NB4 (cell line): Measurements from ENCODE around the gene MGAT3.

ENCODE experiments used
- DNase-seq: peaks from one replicate; pipeline ENCODE4 v3.0.0; 2010; ENCODE audit warnings: low read depth
- H3K4me3 ChIP-seq: one replicate; pipeline ENCODE4 v1.5.1; 2011; ENCODE audit warnings: mild to moderate bottlenecking, low read depth, low read length, moderate library complexity
- MYC ChIP-seq: IDR thresholded peaks from 2 replicates; pipeline ENCODE4 v1.6.1; 2011; ENCODE audit warnings: low read depth, low read length
- POLR2A ChIP-seq: IDR thresholded peaks from 2 replicates; pipeline ENCODE4 v1.6.1; 2011; ENCODE audit warnings: mild to moderate bottlenecking; ENCODE audit not compliant: insufficient read length; ENCODE audit errors: extremely low read depth
- TF ChIP-seq, protein P1 (sequence below): IDR thresholded peaks from one replicate; pipeline ENCODE4 v1.5.1; 2012; ENCODE audit warnings: low read depth, low read length
- TF ChIP-seq, protein P2 (sequence below): IDR thresholded peaks from 2 replicates; pipeline ENCODE4 v1.6.1; 2011; ENCODE audit warnings: low read depth, low read length

MGAT3 gene

DNA sequence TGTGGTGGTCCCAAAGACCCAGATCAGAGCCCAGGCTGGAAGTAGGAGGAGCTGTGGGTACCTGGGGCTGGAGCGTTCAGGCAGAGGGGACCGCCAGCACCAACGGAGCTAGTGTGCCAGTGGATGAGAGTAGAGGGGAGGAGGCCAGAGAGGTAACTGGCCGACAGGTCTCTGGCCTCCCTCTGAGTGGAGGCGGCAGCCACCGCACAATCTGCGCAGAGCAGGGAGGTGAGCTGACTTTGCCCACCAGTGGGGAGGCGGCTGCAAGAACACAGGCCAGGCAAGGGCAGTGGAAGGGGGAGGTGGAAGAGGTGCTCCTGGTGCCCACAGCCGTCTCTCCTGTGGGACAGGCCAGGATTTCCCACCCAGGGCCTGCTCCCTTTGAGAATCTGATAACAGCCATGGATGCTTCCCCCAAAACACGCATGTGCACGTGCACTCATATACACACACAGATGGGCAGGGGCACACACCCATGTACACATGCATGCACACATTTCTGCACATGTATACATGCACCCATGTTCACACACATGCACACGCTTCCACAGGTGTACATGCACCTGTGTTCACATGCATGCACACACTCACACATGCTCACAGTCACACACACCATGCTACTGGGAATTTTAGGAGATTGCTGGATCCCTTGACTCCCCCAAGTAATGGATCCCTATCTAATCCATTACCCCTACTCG lies 6.4 kb upstream of the MGAT3 start:
- no peak overlapping the region for H3K4me3 ChIP-seq
- DNase-seq: no peak
- TF ChIP-seq, protein P1, sequence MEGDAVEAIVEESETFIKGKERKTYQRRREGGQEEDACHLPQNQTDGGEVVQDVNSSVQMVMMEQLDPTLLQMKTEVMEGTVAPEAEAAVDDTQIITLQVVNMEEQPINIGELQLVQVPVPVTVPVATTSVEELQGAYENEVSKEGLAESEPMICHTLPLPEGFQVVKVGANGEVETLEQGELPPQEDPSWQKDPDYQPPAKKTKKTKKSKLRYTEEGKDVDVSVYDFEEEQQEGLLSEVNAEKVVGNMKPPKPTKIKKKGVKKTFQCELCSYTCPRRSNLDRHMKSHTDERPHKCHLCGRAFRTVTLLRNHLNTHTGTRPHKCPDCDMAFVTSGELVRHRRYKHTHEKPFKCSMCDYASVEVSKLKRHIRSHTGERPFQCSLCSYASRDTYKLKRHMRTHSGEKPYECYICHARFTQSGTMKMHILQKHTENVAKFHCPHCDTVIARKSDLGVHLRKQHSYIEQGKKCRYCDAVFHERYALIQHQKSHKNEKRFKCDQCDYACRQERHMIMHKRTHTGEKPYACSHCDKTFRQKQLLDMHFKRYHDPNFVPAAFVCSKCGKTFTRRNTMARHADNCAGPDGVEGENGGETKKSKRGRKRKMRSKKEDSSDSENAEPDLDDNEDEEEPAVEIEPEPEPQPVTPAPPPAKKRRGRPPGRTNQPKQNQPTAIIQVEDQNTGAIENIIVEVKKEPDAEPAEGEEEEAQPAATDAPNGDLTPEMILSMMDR: no peak

DNA sequence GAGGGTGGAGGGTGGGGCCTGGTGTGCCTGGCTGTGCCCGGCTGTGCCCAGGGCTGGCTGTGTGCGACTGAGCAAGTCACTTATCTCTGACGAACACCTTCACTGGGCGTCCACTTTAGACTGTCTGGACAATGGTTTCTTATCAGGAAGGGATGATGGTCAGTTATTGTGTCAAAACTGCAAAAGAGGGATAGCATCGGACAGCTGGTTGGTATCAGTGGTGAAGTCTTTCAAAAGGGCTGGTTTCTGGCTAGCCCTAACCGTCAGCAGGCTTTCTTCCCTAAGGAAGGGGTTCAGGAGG lies 4.1 kb upstream of the MGAT3 start:
- TF ChIP-seq, protein P1: no peak
- no peak for TF ChIP-seq POLR2A
- DNase-seq: no peak
- H3K4me3 ChIP-seq: no peak overlapping the region

DNA sequence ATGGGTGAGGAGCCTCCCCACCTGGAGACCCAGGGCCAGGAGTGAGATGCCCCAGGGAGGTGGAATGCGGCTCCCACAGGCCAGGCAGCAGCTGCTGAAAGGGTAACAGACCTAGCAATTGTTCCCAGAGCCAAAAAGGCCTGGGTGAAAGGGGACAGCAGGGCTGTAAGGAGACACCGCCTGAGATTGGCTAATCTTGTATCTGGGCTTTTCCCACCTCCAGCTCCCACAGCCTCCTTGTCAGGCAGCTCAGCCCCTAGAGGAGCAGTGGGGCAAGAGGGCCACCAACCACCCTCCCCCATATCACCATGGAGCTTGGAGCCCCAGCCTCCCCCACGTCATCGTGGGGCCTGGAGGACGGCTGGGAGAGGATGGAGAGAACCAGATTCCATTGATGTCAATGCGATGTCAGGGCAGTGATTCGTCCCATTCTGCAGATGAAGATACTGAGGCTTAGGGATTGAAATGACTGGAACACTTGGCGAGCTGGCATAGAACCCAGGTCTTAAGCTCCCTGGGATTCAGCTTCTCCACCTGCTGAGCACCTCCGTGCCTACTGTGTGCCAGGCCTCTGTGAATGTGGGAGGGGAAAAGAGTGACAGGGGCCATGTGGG lies 2.9 kb upstream of the MGAT3 start:
- TF ChIP-seq, protein P1: no peak
- TF ChIP-seq MYC: no peak
- TF ChIP-seq, protein P2, sequence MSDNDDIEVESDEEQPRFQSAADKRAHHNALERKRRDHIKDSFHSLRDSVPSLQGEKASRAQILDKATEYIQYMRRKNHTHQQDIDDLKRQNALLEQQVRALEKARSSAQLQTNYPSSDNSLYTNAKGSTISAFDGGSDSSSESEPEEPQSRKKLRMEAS: no peak
- no peak overlapping the region for H3K4me3 ChIP-seq

DNA sequence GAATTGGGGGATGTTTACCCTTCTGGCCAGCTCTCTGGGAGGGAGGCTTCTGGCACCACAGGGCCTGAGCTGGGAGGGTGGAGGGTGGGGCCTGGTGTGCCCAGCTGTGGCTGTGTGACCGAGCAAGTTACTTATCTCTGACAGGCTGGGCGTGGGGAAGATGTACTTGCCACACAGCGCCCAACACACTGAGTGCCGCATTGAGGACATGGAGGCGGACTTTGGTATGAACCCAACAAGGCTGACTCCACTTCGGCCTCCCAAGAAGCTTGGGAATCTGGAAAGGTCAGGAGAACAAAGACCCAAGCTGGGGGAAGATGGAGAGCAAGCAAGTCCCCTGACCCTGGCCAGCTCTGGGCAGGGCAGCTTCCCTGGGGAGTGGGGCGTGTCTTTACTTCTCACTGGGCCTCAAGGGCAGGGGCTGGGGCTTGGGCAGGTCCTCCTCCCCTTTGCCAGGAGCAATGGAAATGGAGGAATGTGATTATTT lies 2.4 kb upstream of the MGAT3 start:
- TF ChIP-seq, protein P1: no peak
- TF ChIP-seq, protein P2: no peak
- TF ChIP-seq POLR2A (no peak), MYC (no peak)
- no peak for DNase-seq
- H3K4me3 ChIP-seq: no peak overlapping the region

More for the DNA sequence above, 2.9 kb upstream of the MGAT3 start:
- DNase-seq: peak; percentile 43

DNA sequence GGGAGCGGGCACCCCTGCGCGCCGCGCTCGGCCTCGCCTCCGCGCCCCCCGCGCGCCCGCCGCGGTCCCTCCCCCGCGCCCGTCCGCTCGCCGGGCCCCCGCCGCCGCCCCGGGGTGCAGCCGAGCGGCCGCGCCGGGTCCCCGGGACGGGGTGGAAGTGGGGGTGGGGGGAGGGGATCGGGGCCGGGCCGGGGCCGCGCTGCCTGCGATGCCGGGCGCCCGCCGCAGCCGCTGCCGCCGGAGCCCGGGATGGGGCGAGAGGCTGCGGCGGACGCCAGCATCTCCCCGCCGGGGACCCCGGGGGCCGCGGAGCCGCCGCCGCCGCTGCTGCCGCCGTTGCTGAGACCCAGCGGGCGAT lies 365 bp downstream of the MGAT3 start:
- no peak for TF ChIP-seq POLR2A
- TF ChIP-seq, protein P1: no peak
- no peak for TF ChIP-seq MYC
- TF ChIP-seq, protein P2: no peak
- DNase-seq: no peak
- H3K4me3 ChIP-seq: no peak overlapping the region
